Gastroesophageal sphincter (tissue), 3 donors: ENCODE measurements around the gene ALKBH5.

ENCODE experiments used
- CTCF ChIP-seq, 4 experiments: fragments of 200-600 bp in 2 of 4; fragments of 450-650 bp in 2 of 4; sonication (generic) in 1 of 4; IDR thresholded peaks; one replicate each; pipeline ENCODE4 v1.5.1; 2017 to 2019; ENCODE audit warnings: antibody characterized with exemption in 4 of 4, mild to moderate bottlenecking in 2 of 4, moderate library complexity in 2 of 4
- EP300 ChIP-seq: sonication (generic); formaldehyde crosslinking; IDR thresholded peaks from one replicate; pipeline ENCODE4 v1.6.1; 2017; ENCODE audit warnings: antibody characterized with exemption, mild to moderate bottlenecking
- POLR2AphosphoS5 ChIP-seq: sonication (generic); formaldehyde crosslinking; IDR thresholded peaks from one replicate; pipeline ENCODE4 v1.6.1; 2017; ENCODE audit warnings: antibody characterized with exemption

GRCh38 chr17:18191236-18191667 is 7.6 kb downstream of the ALKBH5 start:
- TF ChIP-seq CTCF (IDR thresholded peaks at IDR 0.05) = no peak
- TF ChIP-seq EP300 = no peak
- TF ChIP-seq POLR2AphosphoS5 = peak; percentile 18
